ENCODE data around the gene ZNF669.

DNA sequence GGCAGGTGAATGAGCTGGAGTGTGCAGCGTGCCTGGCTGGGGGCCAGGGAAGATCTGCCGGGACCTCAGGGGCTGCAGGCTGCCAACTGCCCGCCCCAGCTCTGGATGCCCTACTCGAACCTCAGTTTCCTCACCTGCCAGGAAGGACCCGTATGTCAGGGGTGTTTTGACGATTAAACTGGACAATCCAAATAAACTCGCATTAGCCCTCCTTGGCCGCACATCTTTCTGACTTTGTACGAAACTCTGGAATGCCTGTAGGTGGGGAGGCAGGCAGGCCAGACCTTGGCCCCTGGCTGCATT, 8.3 kb upstream of the ZNF669 start:
- TF ChIP-seq, protein P1, sequence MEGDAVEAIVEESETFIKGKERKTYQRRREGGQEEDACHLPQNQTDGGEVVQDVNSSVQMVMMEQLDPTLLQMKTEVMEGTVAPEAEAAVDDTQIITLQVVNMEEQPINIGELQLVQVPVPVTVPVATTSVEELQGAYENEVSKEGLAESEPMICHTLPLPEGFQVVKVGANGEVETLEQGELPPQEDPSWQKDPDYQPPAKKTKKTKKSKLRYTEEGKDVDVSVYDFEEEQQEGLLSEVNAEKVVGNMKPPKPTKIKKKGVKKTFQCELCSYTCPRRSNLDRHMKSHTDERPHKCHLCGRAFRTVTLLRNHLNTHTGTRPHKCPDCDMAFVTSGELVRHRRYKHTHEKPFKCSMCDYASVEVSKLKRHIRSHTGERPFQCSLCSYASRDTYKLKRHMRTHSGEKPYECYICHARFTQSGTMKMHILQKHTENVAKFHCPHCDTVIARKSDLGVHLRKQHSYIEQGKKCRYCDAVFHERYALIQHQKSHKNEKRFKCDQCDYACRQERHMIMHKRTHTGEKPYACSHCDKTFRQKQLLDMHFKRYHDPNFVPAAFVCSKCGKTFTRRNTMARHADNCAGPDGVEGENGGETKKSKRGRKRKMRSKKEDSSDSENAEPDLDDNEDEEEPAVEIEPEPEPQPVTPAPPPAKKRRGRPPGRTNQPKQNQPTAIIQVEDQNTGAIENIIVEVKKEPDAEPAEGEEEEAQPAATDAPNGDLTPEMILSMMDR (IDR thresholded peaks at IDR 0.05; ENCODE audit: low read depth, low read length) = no peak
- TF ChIP-seq, protein P2, sequence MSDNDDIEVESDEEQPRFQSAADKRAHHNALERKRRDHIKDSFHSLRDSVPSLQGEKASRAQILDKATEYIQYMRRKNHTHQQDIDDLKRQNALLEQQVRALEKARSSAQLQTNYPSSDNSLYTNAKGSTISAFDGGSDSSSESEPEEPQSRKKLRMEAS (IDR thresholded peaks at IDR 0.05; ENCODE audit: low read depth, low read length) = no peak
- TF ChIP-seq POLR2A (IDR thresholded peaks at IDR 0.05; ENCODE audit: extremely low read depth, insufficient read length) (no peak), MYC (IDR thresholded peaks at IDR 0.05; ENCODE audit: low read depth, low read length) (no peak)
